NAMALWA (cell line): ENCODE results near the gene NUPR1.
"Not testable (repeated sequence)": the region's sequence is repeated elsewhere in the genome, so short reads cannot be mapped to it uniquely, and the experiment has no call there.

Source experiments
- DNase-seq: peaks from one replicate; pipeline ENCODE4 v3.0.0-alpha.2; 2015; ENCODE audit warnings: low spot score

Gene NUPR1, protein sequence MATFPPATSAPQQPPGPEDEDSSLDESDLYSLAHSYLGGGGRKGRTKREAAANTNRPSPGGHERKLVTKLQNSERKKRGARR

DNA sequence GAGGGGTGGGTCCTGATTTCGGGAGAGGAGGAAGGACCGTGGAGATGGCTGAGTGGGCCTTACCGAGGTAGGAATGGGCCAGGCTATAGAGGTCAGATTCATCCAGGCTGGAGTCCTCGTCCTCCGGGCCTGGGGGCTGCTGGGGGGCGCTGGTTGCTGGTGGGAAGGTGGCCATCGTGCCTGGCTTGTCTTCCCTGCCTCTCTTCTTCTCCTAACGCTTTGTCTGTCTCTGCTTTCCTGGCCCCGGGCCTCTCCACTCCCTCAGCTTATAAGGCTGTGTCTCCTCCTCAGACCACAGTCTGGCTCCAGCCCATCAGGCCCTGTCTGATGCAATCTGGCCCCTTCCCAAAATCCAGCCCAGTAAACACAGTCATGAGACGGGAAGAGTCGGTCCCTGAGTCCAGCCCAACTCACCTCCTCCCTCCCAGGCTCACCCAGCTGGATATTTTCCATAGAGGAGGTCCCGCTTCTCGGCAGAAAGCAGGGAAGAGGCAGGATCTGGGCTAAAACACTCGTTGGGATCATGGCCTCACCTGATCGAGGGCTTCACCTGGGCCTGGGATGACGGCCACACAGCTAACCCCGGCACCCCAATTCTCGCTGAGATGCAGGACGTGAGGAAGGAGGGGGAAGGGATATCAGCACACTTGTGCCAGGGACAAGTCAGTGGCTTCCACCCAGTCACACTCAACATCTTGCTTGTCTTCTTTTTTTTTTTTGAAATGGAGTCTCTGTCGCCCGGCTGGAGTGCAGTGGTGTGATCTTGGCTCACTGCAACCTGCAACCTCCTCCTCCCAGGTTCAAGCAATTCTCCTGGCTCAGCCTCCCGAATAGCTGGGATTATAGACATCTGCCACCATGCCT, at the start of gene NUPR1:
Gene NUPR1, minus strand, starts transcription at position 242 of the 864 bp plus-strand sequence. Its CDS starts 67 bp downstream, at position 175.
- DNase-seq, result no peak

- DNase-seq, result no peak
These were observed 48.6 kb upstream of the NUPR1 start for GRCh38 chr16:28587386-28587785.

DNA sequence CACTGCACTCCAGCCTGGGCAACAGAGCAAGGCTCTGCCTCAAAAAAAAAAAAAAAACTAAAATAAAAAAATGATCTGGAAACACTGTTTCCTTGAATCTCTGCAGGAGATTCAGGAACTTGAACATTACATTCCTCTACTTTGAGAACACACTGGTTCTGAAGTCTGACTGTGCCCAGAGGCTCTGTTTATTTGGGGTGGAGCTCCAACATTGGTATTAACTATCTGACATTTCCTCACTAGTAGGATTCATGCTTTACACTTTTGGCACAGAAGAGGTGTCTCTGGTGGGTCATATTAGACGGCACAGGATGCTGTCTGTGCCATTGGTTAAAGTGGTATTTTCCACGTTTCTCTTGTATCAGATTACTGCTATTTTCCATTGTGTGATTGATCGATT, 47.7 kb upstream of the NUPR1 start:
- DNase-seq, result no peak

GRCh38 chr16:28585674-28586073, 46.9 kb upstream of the NUPR1 start:
- no peak for DNase-seq

DNA sequence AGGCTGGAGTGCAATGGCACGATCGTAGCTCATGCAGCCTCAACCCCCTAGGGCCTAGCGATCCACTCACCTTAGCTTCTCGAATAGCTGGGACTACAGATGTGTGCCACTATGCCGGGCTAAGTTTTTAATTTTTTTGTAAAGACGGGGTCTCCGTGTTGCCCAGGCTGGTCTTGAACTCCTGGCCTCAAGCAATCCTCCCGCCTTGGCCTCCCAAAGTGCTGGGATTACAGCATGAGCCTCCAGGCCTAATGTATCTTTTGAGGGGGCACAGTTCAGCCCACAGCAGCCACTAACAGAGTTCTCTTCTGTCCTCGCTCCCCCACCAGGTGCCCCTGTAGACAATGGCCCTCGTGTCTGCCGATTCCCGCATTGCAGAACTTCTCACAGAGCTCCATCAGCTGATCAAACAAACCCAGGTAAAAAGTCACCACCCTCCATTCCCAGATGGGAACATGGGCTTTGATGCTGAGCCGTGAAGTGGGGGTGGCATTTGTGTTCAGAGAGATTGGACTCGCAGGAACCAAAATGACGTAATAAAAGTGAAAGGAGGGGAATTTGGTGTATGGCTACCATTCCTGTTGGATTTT, 42.0 kb upstream of the NUPR1 start:
- DNase-seq, result no peak

- DNase-seq, result no peak
These were observed 36.8 kb upstream of the NUPR1 start for GRCh38 chr16:28575446-28576109.

DNA sequence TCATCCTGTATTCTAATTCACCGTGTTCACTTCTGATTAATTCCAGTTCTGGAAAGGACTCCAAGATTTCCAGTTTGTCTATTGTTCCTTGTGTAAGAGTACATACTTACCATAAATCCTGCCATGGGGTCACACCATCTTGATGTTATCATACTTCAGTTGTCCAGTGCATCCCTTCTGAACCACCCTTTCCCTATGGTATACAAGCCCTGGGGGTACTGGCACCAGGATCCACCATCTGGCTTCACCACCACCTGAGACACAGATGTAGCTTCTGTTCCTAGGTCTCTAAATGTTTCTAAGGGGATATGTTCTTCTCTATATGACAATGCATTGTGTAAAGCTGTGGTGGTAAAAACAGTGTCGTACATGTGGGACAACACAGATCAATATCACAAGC, 36.2 kb upstream of the NUPR1 start:
- no peak for DNase-seq

DNA sequence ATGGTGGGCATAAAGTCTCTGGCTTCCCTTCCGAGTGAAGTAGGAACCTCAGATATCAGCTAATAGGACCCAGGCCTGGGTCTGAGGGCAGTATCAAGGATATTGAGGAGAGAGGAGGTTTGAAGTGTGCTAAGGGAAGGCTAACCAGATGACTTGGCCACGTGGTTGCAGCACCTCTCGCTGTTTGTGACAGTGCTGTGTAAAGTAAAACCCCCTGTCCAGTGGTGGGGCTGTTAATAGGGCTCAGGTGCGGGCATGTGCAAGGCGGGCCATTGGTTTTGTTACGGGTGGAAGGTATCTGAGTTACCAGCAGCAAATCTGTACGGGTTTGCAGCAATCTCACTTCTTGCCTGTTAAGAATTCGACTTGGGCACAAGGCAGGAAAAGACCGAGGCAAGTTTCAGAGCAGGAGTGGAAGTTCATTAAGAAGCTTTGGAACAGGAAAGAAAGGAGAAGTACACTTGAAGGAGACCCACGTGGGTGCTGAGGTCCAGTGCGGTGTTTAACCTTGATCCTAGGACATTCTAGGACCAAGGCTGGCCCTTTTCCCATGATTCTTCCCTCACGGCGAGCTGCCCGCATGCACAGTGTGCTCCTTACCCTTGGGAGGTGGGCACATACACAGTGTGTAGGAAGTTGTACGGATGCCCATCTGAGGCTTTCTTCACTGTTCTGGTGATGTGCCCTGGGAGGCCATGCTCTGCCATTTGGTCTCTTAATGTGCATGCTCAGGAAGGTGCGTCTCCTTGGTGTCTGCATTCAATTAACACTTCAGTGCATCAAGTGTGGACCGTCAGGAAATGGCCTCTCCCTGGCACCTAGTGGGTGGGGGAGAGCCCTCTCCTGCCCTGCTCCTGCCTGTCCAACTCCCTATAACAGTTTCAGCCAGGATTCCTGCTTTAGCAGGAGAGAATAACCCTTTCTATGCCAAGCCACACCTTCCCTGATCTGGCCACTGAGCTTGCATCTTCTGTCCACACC, 35.3 kb upstream of the NUPR1 start:
- no peak for DNase-seq

GRCh38 chr16:28572696-28573510, 34.1 kb upstream of the NUPR1 start:
- DNase-seq, result no peak

- DNase-seq, result no peak
These were observed 31.4 kb upstream of the NUPR1 start for GRCh38 chr16:28569968-28570752.

DNA sequence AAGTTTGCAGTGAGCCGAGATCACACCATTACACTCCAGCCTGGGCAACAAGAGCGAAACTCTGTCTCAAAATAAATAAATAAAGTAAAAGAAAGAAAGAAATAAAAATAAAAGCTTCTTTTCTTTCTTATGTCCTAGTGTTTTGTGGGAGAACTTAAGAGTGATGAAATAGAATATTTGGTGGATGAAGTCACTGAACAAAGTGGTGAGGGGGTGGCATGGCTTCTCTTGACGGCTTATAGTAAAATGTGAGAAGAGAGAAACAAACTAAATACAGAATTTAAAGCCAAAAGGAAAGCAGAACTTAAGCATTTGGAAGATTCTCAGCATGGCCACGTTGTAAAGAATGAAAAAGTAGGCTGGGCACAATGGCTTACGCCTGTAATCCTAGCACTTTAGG, 30.2 kb upstream of the NUPR1 start:
- DNase-seq, result no peak

GRCh38 chr16:28567292-28567691, 28.5 kb upstream of the NUPR1 start:
- DNase-seq, result no peak

- not testable (repeated sequence) for DNase-seq
These were observed 27.6 kb upstream of the NUPR1 start for GRCh38 chr16:28566233-28566925.

DNA sequence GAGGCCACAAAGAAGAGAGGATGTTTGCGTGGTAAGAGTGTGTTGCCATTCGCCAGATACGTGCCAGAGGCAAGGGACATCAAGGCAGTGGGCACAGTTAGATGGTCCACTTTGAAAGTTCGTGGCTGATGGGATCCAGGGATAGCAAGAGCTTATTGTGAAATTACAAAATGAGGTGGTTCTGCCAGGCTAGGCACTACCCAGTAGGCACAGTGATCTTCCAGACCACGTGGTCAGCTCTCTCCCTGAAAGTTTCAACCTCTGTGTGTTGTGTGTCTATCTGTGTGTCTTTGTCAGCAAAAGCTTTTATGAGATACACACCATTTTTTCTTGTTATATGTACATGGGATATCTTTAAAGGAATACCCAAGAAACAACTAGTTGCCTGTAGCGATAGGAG, 24.4 kb upstream of the NUPR1 start:
- no peak for DNase-seq

- no peak for DNase-seq
These were observed 23.4 kb upstream of the NUPR1 start for GRCh38 chr16:28562199-28562598.

DNA sequence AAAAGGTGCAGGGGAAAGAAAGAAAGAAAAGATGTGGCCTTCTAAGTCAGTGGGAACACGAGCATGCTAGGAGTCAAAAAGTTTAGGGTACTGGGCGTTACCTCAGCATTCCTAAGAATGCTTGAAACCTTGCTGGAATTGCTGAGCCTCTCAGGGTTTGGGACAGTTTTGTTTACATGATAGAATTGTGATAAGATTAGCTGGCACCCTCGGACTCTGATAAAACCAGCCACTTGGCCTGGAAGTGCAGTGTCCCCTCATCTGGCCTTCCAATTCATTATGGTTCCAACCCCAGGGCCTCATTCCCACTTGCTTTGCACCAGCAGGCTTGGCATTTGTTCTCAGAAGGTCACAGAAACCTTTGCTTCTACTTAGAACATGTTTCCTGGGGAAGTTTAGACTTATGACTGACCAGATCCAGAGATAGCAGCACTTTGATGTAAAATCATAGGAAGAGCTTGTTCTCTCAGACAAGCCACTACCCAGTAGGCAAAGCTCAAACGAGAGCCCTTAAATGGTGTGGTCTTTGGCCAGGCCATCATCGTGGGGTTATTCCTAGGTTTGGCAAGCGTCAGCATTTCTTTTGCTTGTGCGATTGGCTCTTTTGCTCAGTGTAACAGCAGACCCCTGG, 22.9 kb upstream of the NUPR1 start:
- no peak for DNase-seq

GRCh38 chr16:28558456-28558855, 19.7 kb upstream of the NUPR1 start:
- no peak for DNase-seq

- DNase-seq, result no peak
These were observed 18.1 kb upstream of the NUPR1 start for GRCh38 chr16:28556914-28557320.

DNA sequence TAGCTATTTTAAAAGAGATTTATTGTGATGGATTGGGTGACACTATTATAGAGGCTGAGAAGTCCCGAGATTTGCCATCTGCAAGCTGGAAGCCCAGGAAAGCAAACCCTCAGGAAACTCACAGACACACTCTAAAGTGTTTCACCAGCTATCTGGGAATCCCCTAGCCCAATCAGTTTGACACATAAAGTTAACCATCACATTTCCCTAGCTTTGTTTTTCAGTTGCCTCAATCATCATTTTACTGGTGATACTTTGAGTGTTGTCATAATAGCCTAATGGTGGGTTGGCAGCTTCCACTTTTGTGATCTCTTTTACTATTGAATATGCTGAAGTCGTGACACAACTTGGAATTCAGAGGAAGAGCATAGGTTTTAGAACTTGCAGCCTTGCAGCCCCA, 16.8 kb upstream of the NUPR1 start:
- no peak for DNase-seq
